ENCODE measurements around the gene SLC30A10. TPM values are rescaled to one million over a fixed set of nuclear protein-coding genes. Genes with fewer than 3 reads are reported as not detected.
"Not testable (repeated sequence)": the region's sequence is repeated elsewhere in the genome, so short reads cannot be mapped to it uniquely, and the experiment has no call there.

SLC30A10 gene
- total RNA-seq, 2 donors from 2014 or later: 0.09 TPM; not detected in 1

- Histone ChIP-seq H3K4me1 (ENCODE audit: control insufficient read depth, insufficient read depth, low read length) (peaks cover 3% of the 10 kb centered on the region), H3K9me3 (ENCODE audit: control insufficient read depth, low read length) (no peaks in the 10 kb centered on the region), H3K4me3 (ENCODE audit: low read length) (no peak overlapping the region), H3K36me3 (ENCODE audit: control insufficient read depth, insufficient read depth, low read length) (no peaks in the 10 kb centered on the region), H3K27ac (ENCODE audit: low read depth, low read length) (no peak overlapping the region), H3K27me3 (ENCODE audit: control insufficient read depth, insufficient read depth, low read length, poor library complexity, severe bottlenecking) (no peaks in the 10 kb centered on the region), H3K9ac (ENCODE audit: extremely low read depth, low read length, poor library complexity, severe bottlenecking) (no peak overlapping the region)
- Mint-ChIP-seq H3K4me3 (no peak overlapping the region), H3K36me3 (ENCODE audit: low read depth) (no peaks in the 10 kb centered on the region), H3K9me3 (no peaks in the 10 kb centered on the region), H3K4me1 (peaks cover 22% of the 10 kb centered on the region), H3K27ac (no peak overlapping the region), H3K27me3 (ENCODE audit: insufficient read depth) (no peaks in the 10 kb centered on the region)
- TF ChIP-seq, protein P1, sequence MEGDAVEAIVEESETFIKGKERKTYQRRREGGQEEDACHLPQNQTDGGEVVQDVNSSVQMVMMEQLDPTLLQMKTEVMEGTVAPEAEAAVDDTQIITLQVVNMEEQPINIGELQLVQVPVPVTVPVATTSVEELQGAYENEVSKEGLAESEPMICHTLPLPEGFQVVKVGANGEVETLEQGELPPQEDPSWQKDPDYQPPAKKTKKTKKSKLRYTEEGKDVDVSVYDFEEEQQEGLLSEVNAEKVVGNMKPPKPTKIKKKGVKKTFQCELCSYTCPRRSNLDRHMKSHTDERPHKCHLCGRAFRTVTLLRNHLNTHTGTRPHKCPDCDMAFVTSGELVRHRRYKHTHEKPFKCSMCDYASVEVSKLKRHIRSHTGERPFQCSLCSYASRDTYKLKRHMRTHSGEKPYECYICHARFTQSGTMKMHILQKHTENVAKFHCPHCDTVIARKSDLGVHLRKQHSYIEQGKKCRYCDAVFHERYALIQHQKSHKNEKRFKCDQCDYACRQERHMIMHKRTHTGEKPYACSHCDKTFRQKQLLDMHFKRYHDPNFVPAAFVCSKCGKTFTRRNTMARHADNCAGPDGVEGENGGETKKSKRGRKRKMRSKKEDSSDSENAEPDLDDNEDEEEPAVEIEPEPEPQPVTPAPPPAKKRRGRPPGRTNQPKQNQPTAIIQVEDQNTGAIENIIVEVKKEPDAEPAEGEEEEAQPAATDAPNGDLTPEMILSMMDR (conservative IDR thresholded peaks at IDR 0.05): no peak
- no peak for DNase-seq
- WGBS, 2 experiments (ENCODE audit: insufficient coverage in 1 of 2, insufficient read length in 1 of 2): 86 to 94% methylated on average over 2 to 5 of the region's 5 CpGs
Observed at GRCh38 chr1:219898375-219898774, 30.0 kb downstream of the SLC30A10 start.

DNA sequence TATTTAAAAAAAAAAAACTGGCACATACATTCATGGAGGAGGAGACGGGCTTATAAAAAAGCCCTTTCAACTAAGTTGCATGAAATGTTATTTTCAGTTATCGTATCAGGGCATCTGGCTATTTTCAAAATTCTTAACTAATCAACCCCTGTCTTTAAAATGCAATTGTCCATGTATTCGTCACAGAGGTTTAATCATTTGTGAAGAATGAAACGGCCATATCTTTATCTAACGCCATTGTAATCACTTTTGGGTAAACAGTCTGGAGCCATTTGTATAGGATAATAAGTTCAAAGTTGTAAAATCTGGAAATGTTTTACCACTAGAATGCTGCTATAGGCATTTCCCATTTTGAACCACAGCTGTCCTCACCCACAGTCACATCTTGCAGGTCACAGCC, 30.4 kb downstream of the SLC30A10 start:
- TF ChIP-seq, protein P1 (conservative IDR thresholded peaks at IDR 0.05): no peak
- no peaks in the 10 kb centered on the region for H3K27me3 Mint-ChIP-seq (ENCODE audit: insufficient read depth)
- Histone ChIP-seq H3K36me3 (ENCODE audit: control insufficient read depth, insufficient read depth, low read length) (no peaks in the 10 kb centered on the region), H3K4me3 (ENCODE audit: low read length) (no peak overlapping the region), H3K4me1 (ENCODE audit: control insufficient read depth, insufficient read depth, low read length) (peaks cover 3% of the 10 kb centered on the region), H3K9ac (ENCODE audit: extremely low read depth, low read length, poor library complexity, severe bottlenecking) (no peak overlapping the region), H3K27me3 (ENCODE audit: control insufficient read depth, insufficient read depth, low read length, poor library complexity, severe bottlenecking) (no peaks in the 10 kb centered on the region), H3K9me3 (ENCODE audit: control insufficient read depth, low read length) (no peaks in the 10 kb centered on the region), H3K27ac (ENCODE audit: low read depth, low read length) (no peak overlapping the region)
- H3K36me3 Mint-ChIP-seq (ENCODE audit: low read depth): no peaks in the 10 kb centered on the region
- 94 to 100% methylated on average over 1 to 5 of the region's 5 CpGs for WGBS, 2 experiments (ENCODE audit: insufficient coverage in 1 of 2, insufficient read length in 1 of 2)
- H3K4me3 Mint-ChIP-seq: no peak overlapping the region
- H3K4me1 Mint-ChIP-seq: peaks cover 22% of the 10 kb centered on the region
- H3K9me3 Mint-ChIP-seq: no peaks in the 10 kb centered on the region
- no peak overlapping the region for H3K27ac Mint-ChIP-seq
- DNase-seq: no peak

DNA sequence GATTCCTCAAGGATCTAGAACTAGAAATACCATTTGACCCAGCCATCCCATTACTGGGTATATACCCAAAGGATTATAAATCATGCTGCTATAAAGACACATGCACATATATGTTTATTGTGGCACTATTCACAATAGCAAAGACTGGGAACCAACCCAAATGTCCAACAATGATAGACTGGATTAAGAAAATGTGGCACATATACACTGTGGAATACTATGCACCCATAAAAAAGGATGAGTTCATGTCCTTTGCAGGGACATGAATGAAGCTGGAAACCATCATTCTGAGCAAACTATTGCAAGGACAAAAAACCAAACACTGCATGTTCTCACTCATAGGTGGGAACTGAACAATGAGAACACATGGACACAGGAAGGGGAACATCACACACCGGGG, 36.1 kb downstream of the SLC30A10 start:
- not testable (repeated sequence) for DNase-seq; H3K4me3 ChIP-seq (ENCODE audit: low read length); H3K4me1 ChIP-seq (ENCODE audit: control insufficient read depth, insufficient read depth, low read length); H3K36me3 Mint-ChIP-seq (ENCODE audit: low read depth); H3K27me3 ChIP-seq (ENCODE audit: control insufficient read depth, insufficient read depth, low read length, poor library complexity, severe bottlenecking); H3K4me3 Mint-ChIP-seq; H3K9ac ChIP-seq (ENCODE audit: extremely low read depth, low read length, poor library complexity, severe bottlenecking); H3K27ac ChIP-seq (ENCODE audit: low read depth, low read length); H3K9me3 ChIP-seq (ENCODE audit: control insufficient read depth, low read length); H3K36me3 ChIP-seq (ENCODE audit: control insufficient read depth, insufficient read depth, low read length); H3K27ac Mint-ChIP-seq
- Mint-ChIP-seq H3K9me3 (peaks cover 11% of the 10 kb centered on the region), H3K4me1 (peaks cover 11% of the 10 kb centered on the region), H3K27me3 (ENCODE audit: insufficient read depth) (peaks cover 20% of the 10 kb centered on the region)
- 80 to 94% methylated on average over 1 of the region's 1 CpG for WGBS, 2 experiments (ENCODE audit: insufficient coverage in 1 of 2, insufficient read length in 1 of 2)

- DNase-seq; H3K36me3 Mint-ChIP-seq (ENCODE audit: low read depth); H3K9ac ChIP-seq (ENCODE audit: extremely low read depth, low read length, poor library complexity, severe bottlenecking); H3K4me1 Mint-ChIP-seq; H3K9me3 ChIP-seq (ENCODE audit: control insufficient read depth, low read length); H3K27me3 ChIP-seq (ENCODE audit: control insufficient read depth, insufficient read depth, low read length, poor library complexity, severe bottlenecking); H3K4me3 Mint-ChIP-seq; H3K4me3 ChIP-seq (ENCODE audit: low read length); H3K27ac Mint-ChIP-seq; H3K27ac ChIP-seq (ENCODE audit: low read depth, low read length); H3K4me1 ChIP-seq (ENCODE audit: control insufficient read depth, insufficient read depth, low read length); H3K36me3 ChIP-seq (ENCODE audit: control insufficient read depth, insufficient read depth, low read length): not testable (repeated sequence)
- Mint-ChIP-seq H3K9me3 (peaks cover 15% of the 10 kb centered on the region), H3K27me3 (ENCODE audit: insufficient read depth) (peaks cover 20% of the 10 kb centered on the region)
- WGBS, 2 experiments (ENCODE audit: insufficient coverage in 1 of 2, insufficient read length in 1 of 2): 95% methylated on average over 3 of the region's 4 CpGs; no CpG with 5 or more reads in 1 of the 2 experiments
Observed at GRCh38 chr1:219891846-219892245, 36.5 kb downstream of the SLC30A10 start.

DNA sequence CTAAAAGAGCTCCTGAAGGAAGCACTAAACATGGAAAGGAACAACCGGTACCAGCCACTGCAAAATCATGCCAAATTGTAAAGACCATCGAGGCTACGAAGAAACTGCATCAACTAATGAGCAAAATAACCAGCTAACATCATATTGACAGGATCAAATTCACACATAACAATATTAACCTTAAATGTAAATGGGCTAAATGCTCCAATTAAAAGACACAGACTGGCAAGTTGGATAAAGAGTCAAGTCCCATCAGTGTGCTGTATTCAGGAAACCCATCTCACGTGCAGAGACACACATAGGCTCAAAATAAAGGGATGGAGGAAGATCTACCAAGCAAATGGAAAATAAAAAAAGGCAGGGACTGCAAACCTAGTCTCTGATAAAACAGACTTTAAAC, 39.7 kb downstream of the SLC30A10 start:
- H3K27me3 Mint-ChIP-seq (ENCODE audit: insufficient read depth): peaks cover 20% of the 10 kb centered on the region
- H3K4me3 Mint-ChIP-seq; H3K36me3 Mint-ChIP-seq (ENCODE audit: low read depth); H3K27ac ChIP-seq (ENCODE audit: low read depth, low read length); H3K27me3 ChIP-seq (ENCODE audit: control insufficient read depth, insufficient read depth, low read length, poor library complexity, severe bottlenecking); DNase-seq; H3K27ac Mint-ChIP-seq; H3K9me3 ChIP-seq (ENCODE audit: control insufficient read depth, low read length); H3K36me3 ChIP-seq (ENCODE audit: control insufficient read depth, insufficient read depth, low read length); H3K4me1 Mint-ChIP-seq; H3K4me3 ChIP-seq (ENCODE audit: low read length); H3K9ac ChIP-seq (ENCODE audit: extremely low read depth, low read length, poor library complexity, severe bottlenecking); H3K4me1 ChIP-seq (ENCODE audit: control insufficient read depth, insufficient read depth, low read length): not testable (repeated sequence)
- peaks cover 18% of the 10 kb centered on the region for H3K9me3 Mint-ChIP-seq
- 83 to 86% methylated on average over 1 to 3 of the region's 4 CpGs for WGBS, 2 experiments (ENCODE audit: insufficient coverage in 1 of 2, insufficient read length in 1 of 2)

Data from endodermal cell (in vitro differentiated cells).